ENCODE data around the gene FSCN2. TPM values are rescaled to one million over a fixed set of nuclear protein-coding genes. Genes with fewer than 3 reads are reported as not detected.

The FSCN2 gene, protein sequence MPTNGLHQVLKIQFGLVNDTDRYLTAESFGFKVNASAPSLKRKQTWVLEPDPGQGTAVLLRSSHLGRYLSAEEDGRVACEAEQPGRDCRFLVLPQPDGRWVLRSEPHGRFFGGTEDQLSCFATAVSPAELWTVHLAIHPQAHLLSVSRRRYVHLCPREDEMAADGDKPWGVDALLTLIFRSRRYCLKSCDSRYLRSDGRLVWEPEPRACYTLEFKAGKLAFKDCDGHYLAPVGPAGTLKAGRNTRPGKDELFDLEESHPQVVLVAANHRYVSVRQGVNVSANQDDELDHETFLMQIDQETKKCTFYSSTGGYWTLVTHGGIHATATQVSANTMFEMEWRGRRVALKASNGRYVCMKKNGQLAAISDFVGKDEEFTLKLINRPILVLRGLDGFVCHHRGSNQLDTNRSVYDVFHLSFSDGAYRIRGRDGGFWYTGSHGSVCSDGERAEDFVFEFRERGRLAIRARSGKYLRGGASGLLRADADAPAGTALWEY
- 10 to 100 TPM in 1 of 2 donors, 1 to 10 TPM in 1; 7.0 to 13.5 TPM for total RNA-seq

DNA sequence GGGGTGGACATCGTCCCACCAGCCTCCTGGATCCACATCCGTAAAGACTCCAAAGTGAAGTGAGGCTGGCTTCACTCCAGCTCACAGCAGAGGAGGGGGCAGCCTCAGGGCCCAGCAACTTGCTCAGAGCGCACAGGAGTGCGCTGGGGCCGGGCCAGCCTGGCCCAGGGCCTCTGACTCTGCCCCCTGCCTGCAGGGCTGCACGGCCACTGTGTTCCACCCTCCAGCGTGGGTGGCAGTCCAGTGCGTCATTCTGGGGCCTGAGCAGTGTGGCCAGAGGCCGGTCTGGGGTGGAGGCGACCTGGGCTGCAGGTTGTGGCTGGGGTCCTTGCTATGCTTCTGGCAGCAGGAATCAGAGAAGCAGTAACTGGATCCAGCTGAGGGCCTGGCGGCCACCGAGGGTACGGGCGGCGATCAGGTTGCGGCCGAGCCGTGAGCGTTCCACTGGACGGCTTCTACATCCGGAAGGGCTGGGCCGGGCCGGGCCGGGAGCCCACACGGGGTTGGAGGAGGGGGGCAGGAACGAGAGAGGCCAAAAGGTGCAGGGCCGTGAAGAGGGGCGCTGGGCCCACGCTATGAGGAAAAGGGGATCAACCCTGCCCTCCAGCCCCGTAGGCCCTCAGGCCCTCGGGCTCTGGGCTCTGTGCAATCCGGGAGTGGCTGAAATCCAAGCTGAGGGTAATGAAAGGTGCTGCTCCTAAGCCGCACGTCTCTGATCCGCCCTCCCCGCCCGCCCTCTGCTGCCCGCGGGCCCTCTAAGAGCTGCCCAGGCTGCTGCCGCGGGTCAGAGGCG, at the start of gene FSCN2:
FSCN2 (plus strand) TSS at position 787 of the 793 bp plus-strand sequence. CDS start 155 bp downstream, outside the sequence.
- Histone ChIP-seq H3K27me3 (no peaks in the 10 kb centered on the region), H3K4me1 (peaks cover 13% of the 10 kb centered on the region), H3K4me3 (no peak within 1 kb of the TSS), H3K36me3 (replicated peaks in 1 of 2; ENCODE audit: insufficient read depth in 1 of 2, low read depth in 2 of 2) (no peaks in the 10 kb centered on the region), H3K9me3 (no peaks in the 10 kb centered on the region), H3K27ac (no peak within 1 kb of the TSS)
- ATAC-seq (no peak), DNase-seq (no peak)
- intact Hi-C loops (cut with DNase I): no loop called here
- TF ChIP-seq, protein P1, sequence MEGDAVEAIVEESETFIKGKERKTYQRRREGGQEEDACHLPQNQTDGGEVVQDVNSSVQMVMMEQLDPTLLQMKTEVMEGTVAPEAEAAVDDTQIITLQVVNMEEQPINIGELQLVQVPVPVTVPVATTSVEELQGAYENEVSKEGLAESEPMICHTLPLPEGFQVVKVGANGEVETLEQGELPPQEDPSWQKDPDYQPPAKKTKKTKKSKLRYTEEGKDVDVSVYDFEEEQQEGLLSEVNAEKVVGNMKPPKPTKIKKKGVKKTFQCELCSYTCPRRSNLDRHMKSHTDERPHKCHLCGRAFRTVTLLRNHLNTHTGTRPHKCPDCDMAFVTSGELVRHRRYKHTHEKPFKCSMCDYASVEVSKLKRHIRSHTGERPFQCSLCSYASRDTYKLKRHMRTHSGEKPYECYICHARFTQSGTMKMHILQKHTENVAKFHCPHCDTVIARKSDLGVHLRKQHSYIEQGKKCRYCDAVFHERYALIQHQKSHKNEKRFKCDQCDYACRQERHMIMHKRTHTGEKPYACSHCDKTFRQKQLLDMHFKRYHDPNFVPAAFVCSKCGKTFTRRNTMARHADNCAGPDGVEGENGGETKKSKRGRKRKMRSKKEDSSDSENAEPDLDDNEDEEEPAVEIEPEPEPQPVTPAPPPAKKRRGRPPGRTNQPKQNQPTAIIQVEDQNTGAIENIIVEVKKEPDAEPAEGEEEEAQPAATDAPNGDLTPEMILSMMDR (IDR thresholded peaks at IDR 0.05): no peak
- no peak for TF ChIP-seq POLR2A (IDR thresholded peaks at IDR 0.05)
- WGBS, 2 donors: 50 to 68% methylated on average over 20 to 40 of the region's 42 CpGs

DNA sequence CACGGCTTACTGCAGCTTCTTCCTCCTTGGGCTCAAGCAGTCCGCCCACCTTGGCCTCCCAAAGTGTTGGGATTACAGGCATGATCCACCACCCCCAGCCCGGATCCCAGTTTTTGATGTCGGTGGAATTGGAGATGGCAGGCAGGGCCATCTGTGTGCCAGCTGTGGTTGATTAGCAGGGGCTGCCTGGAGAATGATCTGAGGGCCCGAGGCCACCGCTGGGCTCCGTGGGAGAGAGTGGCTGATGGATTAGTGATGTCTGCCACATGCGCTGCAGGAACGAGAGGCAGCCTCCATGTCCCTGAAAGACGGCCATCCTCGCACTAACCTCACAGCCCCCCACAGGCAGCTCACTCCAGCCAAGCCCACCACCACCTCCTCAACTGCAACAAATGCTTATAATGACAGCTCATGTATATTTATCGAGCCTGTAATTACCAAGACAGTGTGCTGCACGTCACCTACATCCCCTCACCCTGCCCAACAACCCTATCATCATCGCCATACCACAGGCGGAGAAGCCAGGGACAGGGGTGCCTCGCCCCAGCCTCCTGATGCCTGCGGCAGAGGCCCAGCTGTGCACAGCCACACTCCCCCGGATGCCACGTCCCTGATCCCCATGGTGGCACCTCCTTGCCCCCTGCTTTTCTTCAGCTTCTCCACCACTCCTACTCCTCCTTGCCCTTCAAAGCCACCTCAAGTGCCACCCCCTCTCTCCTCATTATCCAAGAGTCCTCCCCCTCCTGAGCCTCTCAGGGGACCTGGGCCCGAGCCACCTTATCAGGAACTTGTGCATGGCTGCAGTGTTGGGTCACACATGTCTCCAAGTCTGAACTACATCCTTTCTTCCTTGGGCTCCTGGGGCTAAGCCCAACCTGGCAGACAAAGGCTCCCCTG, 48.8 kb upstream of the FSCN2 start:
- intact Hi-C loops (cut with DNase I): loop anchor here (5.0 to 10.0 kb wide), 3 partner anchors 75 to 227 kb away; no protein-coding TSS in a partner anchor
- no peaks in the 10 kb centered on the region for H3K36me3 ChIP-seq (replicated peaks in 1 of 2; ENCODE audit: insufficient read depth in 1 of 2, low read depth in 2 of 2)
- no peak for DNase-seq
- H3K27me3 ChIP-seq: no peaks in the 10 kb centered on the region
- H3K27ac ChIP-seq: no peak overlapping the region
- no peaks in the 10 kb centered on the region for H3K9me3 ChIP-seq
- no peak for TF ChIP-seq POLR2A (IDR thresholded peaks at IDR 0.05)
- TF ChIP-seq, protein P1 (IDR thresholded peaks at IDR 0.05): no peak
- H3K4me1 ChIP-seq: peaks cover 43% of the 10 kb centered on the region
- 84 to 90% methylated on average over 18 to 20 of the region's 20 CpGs for WGBS, 2 donors
- ATAC-seq: no peak
- H3K4me3 ChIP-seq: no peak overlapping the region

DNA sequence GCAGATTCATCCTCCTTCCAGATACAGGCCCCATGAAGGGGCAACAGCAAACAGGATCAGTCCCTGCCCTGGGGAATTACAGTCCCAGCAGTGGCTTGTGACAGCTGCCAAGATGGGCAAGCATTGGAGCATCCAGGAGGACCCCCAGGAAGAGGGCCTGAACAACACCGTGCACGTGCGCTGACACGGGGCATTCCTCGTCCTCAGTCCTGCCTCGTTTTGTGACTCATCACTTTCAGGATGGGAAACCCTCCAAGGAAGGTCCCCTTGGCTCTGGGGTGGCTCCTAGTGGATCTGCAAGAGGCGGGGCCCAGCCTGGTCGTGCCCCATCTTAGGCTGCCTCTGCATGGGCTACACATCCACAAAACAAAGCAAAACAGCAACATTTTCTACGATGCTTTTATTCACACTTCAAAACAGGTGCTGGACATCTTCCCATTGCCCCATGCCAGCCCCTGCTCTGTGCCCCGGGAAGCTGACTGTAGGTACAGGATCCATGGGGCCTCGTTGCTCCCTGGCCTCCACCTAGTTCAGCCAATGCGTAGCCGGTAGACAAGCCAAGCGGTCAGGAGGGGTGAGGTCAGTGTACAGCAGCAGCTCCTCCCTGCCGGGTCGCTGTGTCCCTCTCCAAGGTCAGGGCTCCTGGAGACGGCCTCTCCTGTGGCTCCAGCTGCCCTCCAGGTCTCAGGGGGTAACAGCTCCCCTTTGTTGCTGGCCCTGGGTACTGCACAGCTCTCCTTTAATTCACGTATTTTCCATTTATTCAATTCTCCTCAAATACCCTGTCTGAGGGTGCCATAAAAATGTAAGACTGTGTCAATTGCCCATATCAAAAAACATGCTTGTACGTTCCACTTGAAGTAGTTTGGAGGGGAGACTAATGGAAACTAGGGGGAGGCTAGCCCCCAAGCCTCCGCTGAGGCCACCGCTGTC, 47.8 kb upstream of the FSCN2 start:
- peaks cover 46% of the 10 kb centered on the region for H3K4me1 ChIP-seq
- no peaks in the 10 kb centered on the region for H3K36me3 ChIP-seq (replicated peaks in 1 of 2; ENCODE audit: insufficient read depth in 1 of 2, low read depth in 2 of 2)
- no peak overlapping the region for H3K27ac ChIP-seq
- WGBS, 2 donors: 57 to 64% methylated on average over 15 to 21 of the region's 21 CpGs
- intact Hi-C loops (cut with DNase I): loop anchor here (5.0 to 10.0 kb wide), 2 partner anchors 196 to 228 kb away; no protein-coding TSS in a partner anchor
- H3K4me3 ChIP-seq: no peak overlapping the region
- peak in 3 of 4 donors; percentile 27 to 43 (median 38) for DNase-seq
- TF ChIP-seq, protein P1 (IDR thresholded peaks at IDR 0.05): no peak
- no peak for ATAC-seq
- no peaks in the 10 kb centered on the region for H3K9me3 ChIP-seq
- no peaks in the 10 kb centered on the region for H3K27me3 ChIP-seq

Data from body of pancreas (tissue), 4 donors.